HG02870 (cell line): ENCODE data around the gene GHR.

ENCODE experiments used
- ATAC-seq: cut with Tn5 transposase; IDR thresholded peaks from one replicate; pipeline ENCODE4 v1.9.1; 2021; ENCODE audit warnings: mild to moderate bottlenecking, moderate library complexity; ENCODE audit not compliant: unreplicated experiment

The GHR gene

DNA sequence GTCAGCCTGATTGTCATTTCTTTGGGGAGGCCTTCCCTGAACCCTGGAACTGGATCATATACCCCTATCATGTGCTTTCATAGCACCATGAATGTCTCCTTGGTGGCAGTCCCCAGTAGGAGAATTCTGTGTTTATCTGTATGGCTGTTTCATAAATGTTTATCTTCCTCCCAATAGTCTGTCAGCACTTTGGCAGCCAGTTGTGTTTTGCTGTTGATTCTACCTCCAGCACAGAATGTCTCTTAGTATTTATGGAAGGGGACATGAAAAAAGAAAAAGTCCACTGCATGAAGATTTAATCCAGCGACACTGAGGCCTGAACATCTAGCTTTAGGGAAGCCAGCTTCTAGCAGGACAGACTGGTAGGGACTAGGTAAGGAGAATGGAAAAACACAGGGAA lies 38.3 kb downstream of the GHR start:
- ATAC-seq, result no peak

GRCh38 chr5:42462083-42462482 lies 38.8 kb downstream of the GHR start:
- ATAC-seq, result no peak

DNA sequence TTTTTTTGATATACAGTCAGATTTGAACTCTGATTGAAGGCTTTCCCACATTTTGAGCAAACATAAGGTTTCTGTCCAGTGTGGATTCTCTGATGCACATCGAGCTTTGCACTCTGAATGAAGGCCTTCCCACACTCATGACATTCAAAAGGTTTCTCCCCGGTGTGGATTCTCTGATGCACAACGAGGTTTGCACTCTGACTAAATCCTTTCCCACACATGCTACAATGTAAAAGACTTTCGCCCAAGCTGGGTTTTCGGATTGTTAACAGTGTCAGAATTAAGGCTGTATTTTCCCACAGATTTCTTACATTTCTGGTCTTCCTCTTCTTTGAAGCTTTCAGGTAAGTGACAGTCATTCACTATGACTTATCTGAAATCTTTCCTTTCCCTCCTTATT lies 44.3 kb downstream of the GHR start:
- no peak for ATAC-seq

GRCh38 chr5:42467981-42468524 lies 44.8 kb downstream of the GHR start:
- no peak for ATAC-seq

DNA sequence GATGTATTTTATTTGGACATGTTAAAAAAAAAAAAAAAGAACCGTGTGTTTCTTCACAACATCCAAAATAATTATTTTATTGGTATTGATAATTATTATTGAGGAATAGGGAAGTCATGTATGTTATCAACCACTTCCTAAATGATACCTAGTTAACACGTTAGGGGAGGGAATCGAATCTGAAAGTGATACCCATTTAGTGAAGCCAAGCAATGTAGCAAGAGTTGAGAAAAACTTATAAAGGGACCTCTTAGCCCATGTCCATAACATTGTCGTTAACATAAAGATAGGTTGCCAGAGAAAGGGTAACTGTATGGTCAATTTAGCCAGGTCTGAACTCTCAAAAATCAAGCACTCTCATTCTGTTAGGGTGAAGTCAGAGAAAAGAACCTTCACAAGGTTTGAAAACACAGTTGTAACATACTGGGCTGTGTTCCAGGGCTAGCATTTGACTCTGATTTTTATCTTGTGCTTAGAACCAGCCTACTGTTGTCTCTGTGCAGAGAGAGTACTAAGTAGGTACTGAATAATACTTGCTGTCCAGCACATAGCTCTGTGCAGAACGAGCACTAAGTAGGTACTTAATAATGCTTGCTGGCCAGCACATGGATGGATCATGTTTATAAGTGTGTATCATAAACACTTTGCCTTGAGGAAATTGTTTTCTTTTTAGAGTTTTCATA lies 60.4 kb downstream of the GHR start:
- ATAC-seq, result no peak

- no peak for ATAC-seq
Observed at GRCh38 chr5:42487077-42487476, 63.8 kb downstream of the GHR start.

GRCh38 chr5:42487821-42488220 lies 64.6 kb downstream of the GHR start:
- ATAC-seq, result no peak

- no peak for ATAC-seq
Observed at GRCh38 chr5:42490831-42491230, 67.6 kb downstream of the GHR start.

DNA sequence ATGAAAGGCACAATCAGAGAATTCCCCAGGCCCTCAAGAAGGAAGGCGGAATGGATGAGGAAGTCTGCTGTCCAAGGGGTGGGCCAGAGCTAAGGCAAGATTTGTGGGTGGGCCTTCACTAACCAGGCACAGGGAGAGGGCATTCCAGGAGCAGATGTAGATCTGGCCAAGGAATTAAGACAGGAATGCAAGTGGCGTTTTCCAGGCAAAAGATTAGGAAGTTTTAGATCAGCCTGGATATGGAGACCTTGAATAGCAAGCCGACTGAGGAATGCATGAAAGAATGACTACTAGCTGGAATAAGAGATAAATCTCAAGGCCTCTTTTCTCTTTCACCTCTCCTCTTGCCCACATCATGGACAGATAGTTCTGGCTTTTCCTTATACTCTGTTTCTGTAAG lies 68.5 kb downstream of the GHR start:
- ATAC-seq, result no peak

DNA sequence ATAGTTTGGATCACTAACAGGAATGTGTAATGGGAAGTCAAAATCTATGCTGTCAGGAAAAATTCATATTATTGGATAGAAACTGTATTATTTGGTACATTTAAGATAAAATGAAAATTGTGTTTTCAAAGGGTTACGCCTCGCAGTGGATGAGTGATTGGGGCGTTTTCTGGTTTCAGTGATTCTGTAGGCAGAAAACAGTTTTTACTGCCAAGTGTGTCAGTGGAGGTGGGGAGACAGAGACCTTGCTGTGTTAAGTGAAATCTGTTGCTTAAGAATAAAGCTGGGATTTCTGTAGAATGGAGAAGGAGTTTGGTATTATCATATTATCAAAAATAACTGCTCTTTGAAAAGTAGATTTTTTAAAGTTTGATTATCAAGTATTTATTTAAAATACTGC lies 69.7 kb downstream of the GHR start:
- ATAC-seq, result no peak

- ATAC-seq, result no peak
Observed at GRCh38 chr5:42494414-42494813, 71.2 kb downstream of the GHR start.

GRCh38 chr5:42495914-42496313 lies 72.7 kb downstream of the GHR start:
- ATAC-seq, result no peak

- ATAC-seq, result no peak
Observed at GRCh38 chr5:42496397-42497156, 73.3 kb downstream of the GHR start.

GRCh38 chr5:42498000-42498399 lies 74.8 kb downstream of the GHR start:
- ATAC-seq, result no peak

GRCh38 chr5:42499016-42499415 lies 75.8 kb downstream of the GHR start:
- ATAC-seq, result no peak

- no peak for ATAC-seq
Observed at GRCh38 chr5:42500003-42500599, 76.9 kb downstream of the GHR start.

DNA sequence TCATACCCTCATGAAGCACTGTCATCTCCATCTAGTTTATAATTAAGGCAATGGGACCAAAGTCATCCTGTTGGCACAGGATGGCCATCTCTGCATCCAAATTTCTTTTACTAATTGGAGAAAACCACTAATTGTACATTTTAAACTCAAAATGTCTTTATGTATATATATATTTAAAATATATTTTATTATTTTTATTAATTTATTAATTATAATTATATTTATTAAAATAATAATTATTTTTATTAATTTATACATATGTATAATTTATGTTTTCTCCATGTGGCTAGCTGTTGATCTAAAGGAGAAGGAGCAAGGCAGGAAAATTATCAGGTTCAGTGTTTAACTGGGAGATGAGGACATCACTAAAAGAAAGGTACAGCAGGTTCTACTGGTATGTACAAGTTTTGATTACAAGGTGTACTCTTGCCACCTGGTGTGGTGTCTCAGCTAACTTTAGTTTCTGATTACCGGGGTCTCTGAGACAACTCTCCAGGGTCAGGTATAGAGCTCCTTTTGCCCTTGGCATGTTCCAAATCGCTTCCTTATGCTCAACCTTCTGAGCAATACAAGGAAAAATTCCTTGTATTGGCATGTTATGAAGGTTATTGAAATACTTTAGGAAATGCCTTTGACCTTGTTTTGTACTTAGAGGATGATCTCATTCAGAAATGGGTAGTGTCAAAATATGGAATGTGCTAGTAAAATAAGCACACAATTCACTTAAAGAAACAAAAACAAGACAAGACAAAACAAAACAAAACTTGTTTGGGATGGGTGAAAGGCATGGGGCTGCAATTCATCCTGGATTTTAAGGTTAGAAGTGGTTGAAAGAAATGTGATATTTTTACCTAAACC lies 79.6 kb downstream of the GHR start:
- no peak for ATAC-seq

DNA sequence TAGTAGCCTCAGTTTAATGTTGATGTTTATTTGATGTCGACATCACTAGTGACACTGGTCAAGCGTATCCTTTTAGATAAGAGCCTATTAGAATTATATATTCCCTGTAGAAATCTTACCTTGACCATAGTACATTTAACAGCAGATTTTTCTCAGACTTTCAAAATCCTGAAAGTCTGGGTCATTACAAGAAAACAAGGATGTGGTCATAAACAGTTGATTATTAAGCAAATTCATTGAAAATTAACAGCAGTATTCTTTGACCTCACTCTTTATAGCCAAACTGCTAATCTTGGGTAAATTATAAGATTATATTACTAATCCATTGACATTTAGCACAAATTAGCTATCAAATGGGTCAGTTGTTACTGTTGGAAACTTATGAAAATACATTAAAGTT lies 83.4 kb downstream of the GHR start:
- ATAC-seq, result no peak

DNA sequence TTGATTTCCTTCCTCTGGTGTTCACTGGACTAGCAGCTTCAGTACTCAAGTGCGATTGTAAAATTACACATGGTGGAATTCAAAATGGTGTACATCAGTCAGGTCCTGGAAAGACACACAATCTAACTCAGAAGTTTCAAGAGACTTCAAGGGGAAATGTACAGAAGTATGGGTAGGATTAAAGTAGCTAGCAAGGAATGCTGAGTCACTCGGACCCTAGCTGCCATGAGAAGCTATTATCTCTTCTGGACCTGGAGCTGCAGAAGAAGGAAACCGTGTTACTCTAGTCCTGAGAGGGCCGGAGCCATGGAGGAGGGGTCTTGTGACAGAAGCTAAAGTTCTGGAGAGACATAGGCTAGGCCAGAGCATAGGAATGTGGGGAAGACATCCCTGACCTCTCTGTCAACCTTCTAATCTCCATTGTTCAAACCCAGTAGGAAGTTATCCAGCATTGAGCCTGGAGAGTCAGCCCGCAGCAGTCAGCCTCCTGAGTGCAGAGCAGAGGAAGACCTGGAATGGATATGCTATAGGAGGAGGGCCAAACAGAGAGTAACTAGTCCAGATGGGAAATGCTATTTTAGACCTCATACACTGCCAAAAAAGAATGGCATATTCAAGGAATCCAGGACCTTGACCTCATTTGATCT lies 84.3 kb downstream of the GHR start:
- no peak for ATAC-seq

- ATAC-seq, result no peak
Observed at GRCh38 chr5:42513246-42513645, 90.0 kb downstream of the GHR start.

- ATAC-seq, result no peak
Observed at GRCh38 chr5:42514754-42515153, 91.5 kb downstream of the GHR start.
